IPS-18c (cell line): ENCODE data around the gene INPP5B.
"Not testable (repeated sequence)": the region's sequence is repeated elsewhere in the genome, so short reads cannot be mapped to it uniquely, and the experiment has no call there.

Source experiments
- H3K4me3 ChIP-seq: 2 replicates; pipeline ENCODE4 v1.7.0; 2013; ENCODE audit warnings: low read depth, mild to moderate bottlenecking, low read length, moderate library complexity; ENCODE audit not compliant: insufficient read depth
- H3K9me3 ChIP-seq: one replicate; pipeline ENCODE4 v1.6.1; 2013; ENCODE audit warnings: mild to moderate bottlenecking, low read length, moderate library complexity; ENCODE audit not compliant: control insufficient read depth, insufficient read depth

The INPP5B gene

GRCh38 chr1:37951041-37951782 is 4.4 kb upstream of the INPP5B start:
- no peaks in the 10 kb centered on the region for H3K9me3 ChIP-seq
- H3K4me3 ChIP-seq = no peak overlapping the region

- Histone ChIP-seq H3K9me3 (no peaks in the 10 kb centered on the region), H3K4me3 (no peak overlapping the region)
These were observed 2.8 kb upstream of the INPP5B start for GRCh38 chr1:37949524-37950152.

GRCh38 chr1:37948841-37949240 is 2.0 kb upstream of the INPP5B start:
- Histone ChIP-seq H3K4me3 (no peak overlapping the region), H3K9me3 (no peaks in the 10 kb centered on the region)

- no peaks in the 10 kb centered on the region for H3K9me3 ChIP-seq
- H3K4me3 ChIP-seq = no peak overlapping the region
These were observed 1.3 kb upstream of the INPP5B start for GRCh38 chr1:37948166-37948565.

GRCh38 chr1:37947364-37947763 is 511 bp upstream of the INPP5B start:
- Histone ChIP-seq H3K4me3 (peak overlapping the region; percentile 82; the same call in 1 of the 2 replicates), H3K9me3 (no peaks in the 10 kb centered on the region)

GRCh38 chr1:37945743-37946702 is 830 bp downstream of the INPP5B start:
- peak overlapping the region; percentile 82 for H3K4me3 ChIP-seq

GRCh38 chr1:37945251-37945650 is 1.6 kb downstream of the INPP5B start:
- Histone ChIP-seq H3K4me3 (no peak overlapping the region), H3K9me3 (no peaks in the 10 kb centered on the region)

More at GRCh38 chr1:37945743-37946702, 830 bp downstream of the INPP5B start:
- no peaks in the 10 kb centered on the region for H3K9me3 ChIP-seq

GRCh38 chr1:37944816-37945215 is 2.0 kb downstream of the INPP5B start:
- no peaks in the 10 kb centered on the region for H3K9me3 ChIP-seq
- H3K4me3 ChIP-seq = no peak overlapping the region

GRCh38 chr1:37944086-37944763 is 2.6 kb downstream of the INPP5B start:
- no peaks in the 10 kb centered on the region for H3K9me3 ChIP-seq
- no peak overlapping the region for H3K4me3 ChIP-seq

- no peak overlapping the region for H3K4me3 ChIP-seq
- peaks cover 2% of the 10 kb centered on the region for H3K9me3 ChIP-seq
These were observed 6.4 kb downstream of the INPP5B start for GRCh38 chr1:37940299-37940947.

- not testable (repeated sequence) for H3K4me3 ChIP-seq, H3K9me3 ChIP-seq
These were observed 10.1 kb downstream of the INPP5B start for GRCh38 chr1:37936760-37937159.

GRCh38 chr1:37932759-37933158 is 14.1 kb downstream of the INPP5B start:
- Histone ChIP-seq H3K4me3 (no peak overlapping the region), H3K9me3 (no peaks in the 10 kb centered on the region)

GRCh38 chr1:37931361-37932158 is 15.3 kb downstream of the INPP5B start:
- Histone ChIP-seq H3K9me3 (no peaks in the 10 kb centered on the region), H3K4me3 (peak overlapping the region; percentile 89)

GRCh38 chr1:37931102-37931360 is 15.8 kb downstream of the INPP5B start:
- Histone ChIP-seq H3K9me3 (no peaks in the 10 kb centered on the region), H3K4me3 (peak overlapping the region; percentile 89)

- Histone ChIP-seq H3K4me3 (peak overlapping the region; percentile 89; the same call in 1 of the 2 replicates), H3K9me3 (no peaks in the 10 kb centered on the region)
These were observed 16.4 kb downstream of the INPP5B start for GRCh38 chr1:37930246-37931101.
